Astrocyte of the cerebellum (primary cell): ENCODE data around the gene MYO7B.
A peak's percentile ranks its signal among the peaks of the same experiment; 100 is the strongest.

Source experiments
- DNase-seq: peaks from one replicate; pipeline ENCODE4 v3.0.0-alpha.2; 2011; ENCODE audit warnings: low read depth
- H3K4me3 ChIP-seq: 2 replicates; pipeline ENCODE4 v1.5.1; 2011; ENCODE audit warnings: mild to moderate bottlenecking, low read depth, low read length, moderate library complexity
- in situ Hi-C: cut with HindIII; loops from 2 replicates; pipeline ENCODE4 v1.10.0; 2017; ENCODE audit warnings: low sequenced_read_pairs
- TF ChIP-seq, protein P1 (sequence below): IDR thresholded peaks from 2 replicates; pipeline ENCODE4 v1.5.1; 2012; ENCODE audit warnings: low read length, low read depth, moderate library complexity, mild to moderate bottlenecking; ENCODE audit errors: missing control alignments

MYO7B gene

DNA sequence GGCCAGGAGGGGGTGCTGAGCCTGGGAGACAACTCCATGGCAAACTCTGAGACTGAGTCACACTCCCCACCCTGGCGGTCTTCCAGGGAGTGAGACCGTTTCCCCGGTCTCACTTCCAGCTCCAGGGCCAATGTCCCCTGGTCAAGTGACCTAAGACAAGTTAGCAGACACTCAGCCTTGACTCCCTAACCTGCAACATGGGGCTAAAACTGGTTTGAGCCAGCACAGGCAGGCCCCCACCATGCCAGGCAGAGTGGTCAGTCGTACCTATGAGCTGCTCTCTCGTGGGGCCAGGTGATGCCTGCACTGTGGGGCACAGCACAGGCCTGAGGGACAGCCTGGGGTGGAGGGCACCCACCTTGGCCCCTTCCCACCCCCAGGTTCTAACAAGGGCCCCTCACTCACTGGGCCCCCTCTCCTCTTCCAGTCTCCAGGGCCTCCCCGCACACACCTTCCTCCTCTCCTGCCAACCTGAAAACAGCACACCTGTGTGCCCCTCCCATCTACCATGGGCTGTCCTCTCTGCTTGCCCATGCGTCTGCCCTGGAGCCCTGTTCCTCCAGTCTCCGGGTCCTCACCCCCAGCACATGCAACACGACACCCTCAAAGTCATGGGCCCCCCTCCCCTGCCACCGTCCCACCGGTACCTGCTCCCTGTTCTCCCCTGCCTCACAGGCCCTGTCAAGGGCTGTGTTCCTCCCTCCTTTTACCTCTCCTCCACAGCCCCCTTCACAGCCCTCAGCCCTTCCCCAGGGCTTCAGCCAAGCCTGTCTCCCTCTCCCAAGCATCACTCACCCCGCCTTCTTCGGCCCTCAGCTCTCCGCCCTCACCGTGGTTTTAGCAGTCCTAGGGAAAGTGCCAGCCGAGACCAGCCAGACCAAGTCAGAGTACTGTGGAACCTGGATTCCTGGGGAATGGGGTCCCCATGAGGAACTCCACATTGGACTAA, 112.0 kb downstream of the MYO7B start:
- TF ChIP-seq, protein P1, sequence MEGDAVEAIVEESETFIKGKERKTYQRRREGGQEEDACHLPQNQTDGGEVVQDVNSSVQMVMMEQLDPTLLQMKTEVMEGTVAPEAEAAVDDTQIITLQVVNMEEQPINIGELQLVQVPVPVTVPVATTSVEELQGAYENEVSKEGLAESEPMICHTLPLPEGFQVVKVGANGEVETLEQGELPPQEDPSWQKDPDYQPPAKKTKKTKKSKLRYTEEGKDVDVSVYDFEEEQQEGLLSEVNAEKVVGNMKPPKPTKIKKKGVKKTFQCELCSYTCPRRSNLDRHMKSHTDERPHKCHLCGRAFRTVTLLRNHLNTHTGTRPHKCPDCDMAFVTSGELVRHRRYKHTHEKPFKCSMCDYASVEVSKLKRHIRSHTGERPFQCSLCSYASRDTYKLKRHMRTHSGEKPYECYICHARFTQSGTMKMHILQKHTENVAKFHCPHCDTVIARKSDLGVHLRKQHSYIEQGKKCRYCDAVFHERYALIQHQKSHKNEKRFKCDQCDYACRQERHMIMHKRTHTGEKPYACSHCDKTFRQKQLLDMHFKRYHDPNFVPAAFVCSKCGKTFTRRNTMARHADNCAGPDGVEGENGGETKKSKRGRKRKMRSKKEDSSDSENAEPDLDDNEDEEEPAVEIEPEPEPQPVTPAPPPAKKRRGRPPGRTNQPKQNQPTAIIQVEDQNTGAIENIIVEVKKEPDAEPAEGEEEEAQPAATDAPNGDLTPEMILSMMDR: no peak
- DNase-seq: no peak
- in situ Hi-C loops: no loop called here
- no peak overlapping the region for H3K4me3 ChIP-seq

DNA sequence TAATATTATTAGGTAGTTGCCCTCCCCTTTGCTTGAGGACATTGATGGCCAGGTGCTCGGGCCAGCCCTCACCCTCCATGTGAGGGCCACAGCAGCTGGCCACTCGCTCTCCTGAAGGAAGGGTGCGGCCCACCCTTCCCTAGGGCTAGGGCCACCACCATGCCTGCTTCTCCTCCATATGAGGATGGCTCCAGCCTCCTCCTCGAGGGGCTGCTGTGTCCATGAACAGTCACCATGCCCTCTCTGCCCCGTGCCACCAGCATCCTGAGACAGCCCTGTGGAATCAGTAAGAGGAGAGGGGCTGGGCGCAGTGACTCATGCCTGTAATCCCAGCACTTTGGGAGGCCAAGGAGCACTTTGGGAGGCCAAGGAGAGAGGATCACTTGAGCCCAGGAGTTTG, 112.8 kb downstream of the MYO7B start:
- in situ Hi-C loops: no loop called here
- no peak for DNase-seq
- H3K4me3 ChIP-seq: no peak overlapping the region
- TF ChIP-seq, protein P1: no peak

DNA sequence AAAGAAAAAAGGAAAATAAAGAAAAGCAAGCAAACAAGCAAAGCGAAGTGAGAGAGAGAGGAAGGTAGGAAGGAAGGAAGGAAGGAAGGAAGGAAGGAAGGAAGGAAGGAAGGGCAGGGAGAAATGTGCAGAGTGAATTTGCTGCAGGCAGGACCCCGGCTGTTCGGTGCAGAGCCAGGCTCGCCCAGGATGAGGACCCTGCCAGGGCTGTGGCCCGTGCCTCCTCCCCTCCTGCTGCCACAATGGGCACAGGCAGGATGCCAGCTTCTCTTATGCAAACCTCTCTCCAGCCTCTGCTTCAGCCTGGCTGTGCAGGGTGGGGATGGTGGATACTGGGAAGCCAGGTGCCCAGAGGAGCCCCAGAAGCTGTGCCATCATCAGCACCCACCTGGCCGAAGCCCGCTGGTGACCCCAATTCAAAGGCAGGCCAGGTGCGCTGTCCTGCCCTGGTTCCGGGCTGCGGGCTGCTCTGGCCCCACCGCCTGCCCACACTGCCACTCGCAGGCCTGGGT, 113.7 kb downstream of the MYO7B start:
- TF ChIP-seq, protein P1: no peak
- H3K4me3 ChIP-seq: no peak overlapping the region
- in situ Hi-C loops: no loop called here
- DNase-seq: no peak

DNA sequence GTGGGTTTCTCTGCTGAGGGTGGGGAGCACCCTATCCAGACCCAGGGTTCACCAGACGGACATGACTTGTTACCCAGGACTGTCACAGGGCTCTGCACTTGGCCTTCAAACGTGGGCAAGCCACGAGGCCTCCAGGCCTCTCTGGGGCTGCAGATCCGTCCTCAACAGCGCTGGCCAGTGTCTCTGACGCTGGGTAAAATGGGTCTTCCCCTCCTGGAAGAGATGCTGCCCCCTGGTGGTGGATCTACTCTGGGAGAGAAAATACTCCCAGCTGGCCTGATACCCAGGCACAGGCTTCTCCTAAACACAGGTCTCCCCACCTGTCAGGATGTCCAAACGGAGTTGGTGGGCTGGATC, 114.2 kb downstream of the MYO7B start:
- TF ChIP-seq, protein P1: peak; percentile 88
- DNase-seq: peak; percentile 70
- in situ Hi-C loops: no loop called here
- no peak overlapping the region for H3K4me3 ChIP-seq

DNA sequence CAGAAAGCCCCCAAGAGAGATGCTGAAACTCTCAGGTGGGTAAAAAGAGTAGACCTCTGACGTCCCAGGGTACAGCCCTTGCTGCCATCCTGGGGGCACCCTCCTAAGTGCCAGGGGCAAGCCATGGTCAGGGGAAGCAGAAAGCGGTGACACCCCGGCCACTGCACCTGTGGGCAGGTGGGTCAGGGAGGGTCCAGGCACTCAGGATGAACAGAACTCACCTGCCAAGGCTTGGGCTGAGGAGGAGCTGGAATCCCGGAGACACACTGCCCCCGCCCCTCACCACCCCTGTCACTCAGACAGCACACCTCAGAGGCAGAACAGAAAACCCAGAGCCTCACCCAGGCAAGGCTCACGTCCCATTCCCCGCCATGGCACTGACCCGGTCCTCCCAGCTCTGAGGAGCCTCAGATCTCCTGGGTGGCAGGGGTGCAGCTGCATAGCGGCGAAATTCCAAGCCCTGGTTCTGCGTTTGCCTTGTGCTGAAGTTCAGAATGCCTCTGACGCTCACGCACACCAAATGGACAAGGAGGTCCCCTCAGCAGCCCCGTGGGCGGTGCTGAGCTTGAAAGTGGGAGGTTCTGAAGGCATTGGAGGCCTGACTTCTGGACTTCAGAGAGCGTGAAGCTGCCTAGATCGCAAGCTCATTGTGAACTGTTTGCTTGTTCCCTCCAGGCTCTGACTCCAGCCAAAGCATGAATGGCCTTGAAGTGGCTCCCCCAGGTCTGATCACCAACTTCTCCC, 114.7 kb downstream of the MYO7B start:
- no peak overlapping the region for H3K4me3 ChIP-seq
- in situ Hi-C loops: no loop called here
- DNase-seq: no peak
- TF ChIP-seq, protein P1: no peak

DNA sequence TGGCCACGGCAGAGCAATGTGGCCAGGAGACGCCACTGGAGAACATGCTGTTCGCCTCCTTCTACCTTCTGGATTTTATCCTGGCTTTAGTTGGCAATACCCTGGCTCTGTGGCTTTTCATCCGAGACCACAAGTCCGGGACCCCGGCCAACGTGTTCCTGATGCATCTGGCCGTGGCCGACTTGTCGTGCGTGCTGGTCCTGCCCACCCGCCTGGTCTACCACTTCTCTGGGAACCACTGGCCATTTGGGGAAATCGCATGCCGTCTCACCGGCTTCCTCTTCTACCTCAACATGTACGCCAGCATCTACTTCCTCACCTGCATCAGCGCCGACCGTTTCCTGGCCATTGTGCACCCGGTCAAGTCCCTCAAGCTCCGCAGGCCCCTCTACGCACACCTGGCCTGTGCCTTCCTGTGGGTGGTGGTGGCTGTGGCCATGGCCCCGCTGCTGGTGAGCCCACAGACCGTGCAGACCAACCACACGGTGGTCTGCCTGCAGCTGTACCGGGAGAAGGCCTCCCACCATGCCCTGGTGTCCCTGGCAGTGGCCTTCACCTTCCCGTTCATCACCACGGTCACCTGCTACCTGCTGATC, 115.4 kb downstream of the MYO7B start:
- DNase-seq: peak; percentile 4
- TF ChIP-seq, protein P1: no peak
- no peak overlapping the region for H3K4me3 ChIP-seq
- in situ Hi-C loops: no loop called here
